ENCODE data around the gene ZNF888.
A peak's percentile ranks its signal among the peaks of the same experiment; 100 is the strongest.
"Not testable (repeated sequence)": the region's sequence is repeated elsewhere in the genome, so short reads cannot be mapped to it uniquely, and the experiment has no call there.

The ZNF888 gene

GRCh38 chr19:52946322-52947310 lies 23.4 kb upstream of the ZNF888 start:
- TF ChIP-seq MAX (IDR thresholded peaks at IDR 0.05; ENCODE audit: low read depth, low read length) (no peak), POLR2A (IDR thresholded peaks at IDR 0.05; ENCODE audit: extremely low read depth, insufficient read length) (no peak), MYC (IDR thresholded peaks at IDR 0.05; ENCODE audit: low read depth, low read length) (no peak), CTCF (IDR thresholded peaks at IDR 0.05; ENCODE audit: low read depth, low read length) (no peak)
- DNase-seq (ENCODE audit: low read depth) = no peak
- no peak overlapping the region for H3K4me3 ChIP-seq (ENCODE audit: low read depth, low read length)

- DNase-seq (ENCODE audit: low read depth) = no peak
- H3K4me3 ChIP-seq (ENCODE audit: low read depth, low read length) = no peak overlapping the region
Measured at GRCh38 chr19:52945652-52946321, 22.6 kb upstream of the ZNF888 start.

GRCh38 chr19:52944703-52945493 lies 21.7 kb upstream of the ZNF888 start:
- not testable (repeated sequence) for H3K4me3 ChIP-seq (ENCODE audit: low read depth, low read length); DNase-seq (ENCODE audit: low read depth)

More at GRCh38 chr19:52945652-52946321, 22.6 kb upstream of the ZNF888 start:
- TF ChIP-seq MYC (IDR thresholded peaks at IDR 0.05; ENCODE audit: low read depth, low read length) (no peak), CTCF (IDR thresholded peaks at IDR 0.05; ENCODE audit: low read depth, low read length) (no peak), POLR2A (IDR thresholded peaks at IDR 0.05; ENCODE audit: extremely low read depth, insufficient read length) (no peak), MAX (IDR thresholded peaks at IDR 0.05; ENCODE audit: low read depth, low read length) (no peak)

GRCh38 chr19:52943884-52944643 lies 20.8 kb upstream of the ZNF888 start:
- DNase-seq (ENCODE audit: low read depth) = no peak
- no peak overlapping the region for H3K4me3 ChIP-seq (ENCODE audit: low read depth, low read length)
- TF ChIP-seq POLR2A (IDR thresholded peaks at IDR 0.05; ENCODE audit: extremely low read depth, insufficient read length) (no peak), MAX (IDR thresholded peaks at IDR 0.05; ENCODE audit: low read depth, low read length) (no peak), CTCF (IDR thresholded peaks at IDR 0.05; ENCODE audit: low read depth, low read length) (no peak), MYC (IDR thresholded peaks at IDR 0.05; ENCODE audit: low read depth, low read length) (no peak)

GRCh38 chr19:52943134-52943883 lies 20.1 kb upstream of the ZNF888 start:
- peak overlapping the region; percentile 56 for H3K4me3 ChIP-seq (ENCODE audit: low read depth, low read length)
- DNase-seq (ENCODE audit: low read depth) = no peak
- TF ChIP-seq POLR2A (IDR thresholded peaks at IDR 0.05; ENCODE audit: extremely low read depth, insufficient read length) = no peak

All from NB4 (cell line).